DMS114 treated with DMSO at 0.1 percent for 48 hours (cell line): ENCODE results near the gene LAMB4.

Source experiments
- DNase-seq: peaks from one replicate; lab custom pipeline; 2025; ENCODE audit not compliant: unreplicated experiment; lab: John Stamatoyannopoulos, UW

Gene LAMB4

GRCh38 chr7:108142675-108143259 lies 12.6 kb upstream of the LAMB4 start:
- DNase-seq: no peak

- DNase-seq: no peak
Measured at GRCh38 chr7:108142180-108142579, 12.0 kb upstream of the LAMB4 start.

- DNase-seq: no peak
Measured at GRCh38 chr7:108140671-108141070, 10.5 kb upstream of the LAMB4 start.

GRCh38 chr7:108138911-108139310 lies 8.8 kb upstream of the LAMB4 start:
- no peak for DNase-seq

- no peak for DNase-seq
Measured at GRCh38 chr7:108137993-108138392, 7.8 kb upstream of the LAMB4 start.

- no peak for DNase-seq
Measured at GRCh38 chr7:108137040-108137439, 6.9 kb upstream of the LAMB4 start.

- no peak for DNase-seq
Measured at GRCh38 chr7:108136191-108136688, 6.1 kb upstream of the LAMB4 start.

- DNase-seq: no peak
Measured at GRCh38 chr7:108135446-108136190, 5.5 kb upstream of the LAMB4 start.

- DNase-seq: no peak
Measured at GRCh38 chr7:108134486-108134885, 4.3 kb upstream of the LAMB4 start.

GRCh38 chr7:108132551-108133265 lies 2.5 kb upstream of the LAMB4 start:
- DNase-seq: no peak

- no peak for DNase-seq
Measured at GRCh38 chr7:108129018-108129965, 869 bp downstream of the LAMB4 start.

GRCh38 chr7:108128514-108128913 lies 1.6 kb downstream of the LAMB4 start:
- DNase-seq: no peak

GRCh38 chr7:108127461-108127860 lies 2.7 kb downstream of the LAMB4 start:
- no peak for DNase-seq

GRCh38 chr7:108124820-108125219 lies 5.3 kb downstream of the LAMB4 start:
- DNase-seq: no peak

GRCh38 chr7:108122181-108122580 lies 8.0 kb downstream of the LAMB4 start:
- DNase-seq: no peak

GRCh38 chr7:108120933-108121332 lies 9.2 kb downstream of the LAMB4 start:
- no peak for DNase-seq

GRCh38 chr7:108120196-108120595 lies 10.0 kb downstream of the LAMB4 start:
- DNase-seq: no peak

GRCh38 chr7:108118959-108119358 lies 11.2 kb downstream of the LAMB4 start:
- DNase-seq: no peak

- DNase-seq: no peak
Measured at GRCh38 chr7:108114117-108114841, 15.9 kb downstream of the LAMB4 start.

GRCh38 chr7:108112683-108113082 lies 17.5 kb downstream of the LAMB4 start:
- DNase-seq: no peak
